SK-N-SH (cell line): ENCODE data around the gene SMIM5. TPM values are rescaled to one million over a fixed set of nuclear protein-coding genes. Genes with fewer than 3 reads are reported as not detected.

Source experiments
- CTCF ChIA-PET: fragments of 300-600, 350-600 bp; formaldehyde crosslinking; extraction: SDS; loops from one replicate; lab custom pipeline; 2021; lab: Yijun Ruan, JAX
- POLR2A ChIA-PET: fragments of 350-600 bp; sonication (Branson Sonifier 250); formaldehyde crosslinking; extraction: SDS; loops from one replicate; lab custom pipeline; 2020; ENCODE audit warnings: antibody characterized with exemption, inconsistent platforms; lab: Yijun Ruan, JAX
- DNase-seq: peaks from one replicate; pipeline ENCODE4 v3.0.0; 2012
- H2AFZ ChIP-seq: fragments of 200-600 bp; sonication (generic); 2 replicates; pipeline ENCODE4 v1.8.1; 2016; ENCODE audit warnings: antibody characterized with exemption, mild to moderate bottlenecking, low read depth
- H3F3A ChIP-seq: fragments of 200-600 bp; sonication (generic); replicated peaks from 2 replicates; pipeline ENCODE3; 2016; ENCODE audit warnings: antibody characterized with exemption, mild to moderate bottlenecking; ENCODE audit not compliant: insufficient read depth
- H3K27ac ChIP-seq, 2 experiments: fragments of 200-500 bp in 1 of 2; fragments of 200-600 bp in 1 of 2; sonication (Bioruptor generic) in 1 of 2; sonication (generic), shearing (Covaris generic) in 1 of 2; 2 replicates each; pipeline versions ENCODE4 v1.5.1 to v1.6.1; 2014 to 2016; ENCODE audit warnings: low read depth in 2 of 2, inconsistent platforms in 1 of 2, low read length in 1 of 2, mild to moderate bottlenecking in 1 of 2, mixed read lengths in 1 of 2
- H3K27me3 ChIP-seq: fragments of 200-600 bp; sonication (generic), shearing (Covaris generic); 2 replicates; pipeline ENCODE4 v1.6.1; 2016; ENCODE audit warnings: mixed run types; ENCODE audit not compliant: insufficient read depth
- H3K36me3 ChIP-seq, 2 experiments: fragments of 200-500 bp in 1 of 2; fragments of 200-600 bp in 1 of 2; sonication (Bioruptor generic) in 1 of 2; sonication (generic) in 1 of 2; replicated peaks in 1 of 2; 2 replicates each; pipeline versions ENCODE3 to v1.5.1; 2014 to 2016; ENCODE audit warnings: low read length in 1 of 2, mild to moderate bottlenecking in 1 of 2; ENCODE audit not compliant: insufficient read depth in 2 of 2, control insufficient read depth in 1 of 2
- H3K4me1 ChIP-seq, 2 experiments: fragments of 200-500 bp in 1 of 2; fragments of 200-600 bp in 1 of 2; sonication (Bioruptor generic) in 1 of 2; sonication (generic), shearing (Covaris generic) in 1 of 2; 2 replicates each; pipeline versions ENCODE4 v1.5.1 to v1.6.1; 2014 to 2016; ENCODE audit warnings: low read depth in 1 of 2, low read length in 1 of 2, mixed run types in 1 of 2; ENCODE audit not compliant: insufficient read depth in 2 of 2, control insufficient read depth in 1 of 2
- H3K4me2 ChIP-seq: fragments of 200-600 bp; sonication (generic), shearing (Covaris generic); 2 replicates; pipeline ENCODE4 v1.6.1; 2017; ENCODE audit warnings: mixed run types
- H3K4me3 ChIP-seq, 2 experiments: fragments of 200-500 bp in 1 of 2; fragments of 200-600 bp in 1 of 2; sonication (Bioruptor generic) in 1 of 2; sonication (generic), shearing (Covaris generic) in 1 of 2; 2 replicates each; pipeline versions ENCODE4 v1.5.1 to v1.8.1; 2014 to 2016; ENCODE audit warnings: low read depth in 2 of 2, inconsistent platforms in 1 of 2, low read length in 1 of 2, mild to moderate bottlenecking in 1 of 2, mixed read lengths in 1 of 2, moderate library complexity in 1 of 2
- H3K79me2 ChIP-seq: fragments of 200-600 bp; sonication (generic); 2 replicates; pipeline ENCODE4 v1.8.1; 2017; ENCODE audit warnings: mild to moderate bottlenecking; ENCODE audit not compliant: insufficient read depth
- H3K9ac ChIP-seq: fragments of 200-600 bp; sonication (generic); 2 replicates; pipeline ENCODE4 v1.6.1; 2017; ENCODE audit warnings: mixed run types
- H3K9me2 ChIP-seq: fragments of 200-600 bp; sonication (generic); 2 replicates; pipeline ENCODE4 v1.6.1; 2017; ENCODE audit warnings: mixed run types
- H3K9me3 ChIP-seq: fragments of 200-600 bp; sonication (generic); 2 replicates; pipeline ENCODE4 v1.6.1; 2017; ENCODE audit warnings: mixed run types, mild to moderate bottlenecking, moderate library complexity
- H4K20me1 ChIP-seq: fragments of 200-600 bp; sonication (generic); 2 replicates; pipeline ENCODE4 v1.6.1; 2017; ENCODE audit warnings: mild to moderate bottlenecking, mixed run types; ENCODE audit not compliant: insufficient read depth
- ELF1 ChIP-seq: IDR thresholded peaks from 2 replicates; pipeline ENCODE4 v1.4.0; 2012
- EZH2phosphoT487 ChIP-seq: fragments of 200-600 bp; sonication (generic); IDR thresholded peaks from 2 replicates; pipeline ENCODE4 v1.6.1; 2017; ENCODE audit warnings: low read depth, mixed run types, mild to moderate bottlenecking, antibody characterized with exemption, moderate library complexity, borderline replicate concordance
- IRF3 ChIP-seq: fragments of 150-350 bp; IDR thresholded peaks from 2 replicates; pipeline ENCODE4 v1.6.1; 2016; ENCODE audit warnings: mild to moderate bottlenecking, low read depth, low read length
- JUND ChIP-seq: IDR thresholded peaks from 2 replicates; pipeline ENCODE4 v1.4.0; 2012
- MAX ChIP-seq: IDR thresholded peaks from 2 replicates; pipeline ENCODE4 v1.4.0; 2012; ENCODE audit warnings: low read depth
- MEF2A ChIP-seq: IDR thresholded peaks from 2 replicates; pipeline ENCODE4 v1.4.0; 2012; ENCODE audit warnings: low read depth, borderline replicate concordance
- NRF1 ChIP-seq: IDR thresholded peaks from 2 replicates; pipeline ENCODE4 v1.6.1; 2012; ENCODE audit warnings: low read depth, mild to moderate bottlenecking, low read length
- PBX3 ChIP-seq: IDR thresholded peaks from 2 replicates; pipeline ENCODE4; 2012
- POLR2AphosphoS5 ChIP-seq: IDR thresholded peaks from 2 replicates; pipeline ENCODE4 v1.6.1; 2012; ENCODE audit warnings: low read depth, low read length
- RAD21 ChIP-seq: IDR thresholded peaks from 2 replicates; pipeline ENCODE4 v1.6.1; 2012; ENCODE audit warnings: mild to moderate bottlenecking, low read length
- RCOR1 ChIP-seq: fragments of 150-350 bp; IDR thresholded peaks from 2 replicates; pipeline ENCODE4 v1.6.1; 2017; ENCODE audit warnings: antibody characterized with exemption, low read length
- REST ChIP-seq: IDR thresholded peaks from 2 replicates; pipeline ENCODE4 v1.6.1; 2012; ENCODE audit warnings: mild to moderate bottlenecking, low read depth, low read length, moderate library complexity
- RFX5 ChIP-seq: IDR thresholded peaks from 2 replicates; pipeline ENCODE4 v1.6.1; 2012; ENCODE audit warnings: mild to moderate bottlenecking, improper control_type of control experiment, low read length
- RXRA ChIP-seq: IDR thresholded peaks from 2 replicates; pipeline ENCODE4 v1.4.0; 2012; ENCODE audit warnings: low read depth, mild to moderate bottlenecking, borderline replicate concordance
- SIN3A ChIP-seq: IDR thresholded peaks from 2 replicates; pipeline ENCODE4 v1.6.1; 2012; ENCODE audit warnings: low read depth, mild to moderate bottlenecking, low read length, moderate library complexity, borderline replicate concordance
- SMC3 ChIP-seq: IDR thresholded peaks from 2 replicates; pipeline ENCODE4 v1.6.1; 2012; ENCODE audit warnings: low read depth, low read length, improper control_type of control experiment
- TAF1 ChIP-seq: IDR thresholded peaks from 2 replicates; pipeline ENCODE4 v1.6.1; 2012; ENCODE audit warnings: low read depth, mild to moderate bottlenecking, low read length, moderate library complexity, borderline replicate concordance
- USF1 ChIP-seq: IDR thresholded peaks from 2 replicates; pipeline ENCODE4 v1.4.0; 2012; ENCODE audit warnings: low read depth, borderline replicate concordance
- USF2 ChIP-seq: fragments of 150-350 bp; IDR thresholded peaks from 2 replicates; pipeline ENCODE4 v1.6.1; 2017; ENCODE audit warnings: antibody characterized with exemption, low read length, low read depth, borderline replicate concordance
- ZBTB33 ChIP-seq: IDR thresholded peaks from 2 replicates; pipeline ENCODE4 v1.4.0; 2012; ENCODE audit warnings: low read depth, borderline replicate concordance
- WGBS: methylation state at CpG from one replicate; pipeline ENCODE4 v1.1.6; 2017; ENCODE audit warnings: low lambda C conversion rate; 5-methylcytosine and 5-hydroxymethylcytosine counted together
- polyA plus RNA-seq, 3 experiments: library from polyadenylated mRNA; depleted of rRNA; stranded (reverse); fragments of >200 nt; gene quantifications; 2 replicates each; pipeline ENCODE4 v1.2.3, GENCODE V29; 2012

Gene SMIM5
- polyA plus RNA-seq, 1 of the 3 experiments (the other 2 are of a cell fraction) = 0.02 TPM

- TF ChIP-seq REST = no peak
- TF ChIP-seq JUND = no peak
- no peak for TF ChIP-seq RFX5
Measured at GRCh38 chr17:75641343-75641742, 8.1 kb downstream of the SMIM5 start (continued).

- no peaks in the 10 kb centered on the region; a peak in 1 of 4 replicates for H3K4me1 ChIP-seq
- WGBS = 91% methylated on average over 7 of the region's 7 CpGs
- CTCF ChIA-PET = interaction anchor here (1.0 to 37.9 kb wide), 5 partner anchors 5 to 109 kb away, joined by 3 to 1370 read pairs (median 1189); partner anchors contain the start of genes GALK1 and SMIM5
- no peak for TF ChIP-seq SMC3
- TF ChIP-seq MEF2A = no peak
- TF ChIP-seq USF1 = no peak
- TF ChIP-seq TAF1 = no peak
- TF ChIP-seq EZH2phosphoT487 = no peak
- no peak for TF ChIP-seq NRF1
- TF ChIP-seq RAD21 = no peak
- no peak for TF ChIP-seq SIN3A
- TF ChIP-seq USF2 = no peak
- no peak for TF ChIP-seq IRF3
- no peak for TF ChIP-seq ELF1
- no peak for TF ChIP-seq PBX3
- no peak for TF ChIP-seq MAX
- TF ChIP-seq RXRA = no peak
- no peak for TF ChIP-seq ZBTB33
- TF ChIP-seq POLR2AphosphoS5 = no peak
- no peak for TF ChIP-seq RCOR1
Measured at GRCh38 chr17:75642182-75642783, 9.0 kb downstream of the SMIM5 start.

More at GRCh38 chr17:75642182-75642783, 9.0 kb downstream of the SMIM5 start:
- Histone ChIP-seq H3F3A (no peaks in the 10 kb centered on the region), H3K4me2 (no peak overlapping the region), H3K9me2 (no peaks in the 10 kb centered on the region), H3K4me3 (no peak overlapping the region), H3K9ac (no peak overlapping the region), H4K20me1 (no peaks in the 10 kb centered on the region), H3K79me2 (no peaks in the 10 kb centered on the region), H2AFZ (no peak overlapping the region), H3K9me3 (no peaks in the 10 kb centered on the region), H3K27me3 (no peaks in the 10 kb centered on the region), H3K27ac (no peak overlapping the region), H3K36me3 (peaks cover 0 to 55% of the 10 kb centered on the region in 2 experiments)
- no peak for DNase-seq
- POLR2A ChIA-PET = no interaction called here
